Brain microvascular endothelial cell (primary cell): ENCODE results near the gene UPK1B.
"Not testable (repeated sequence)": the region's sequence is repeated elsewhere in the genome, so short reads cannot be mapped to it uniquely, and the experiment has no call there.

ENCODE experiments used
- DNase-seq: peaks from one replicate; pipeline ENCODE4 v3.0.0-alpha.2; 2020
- H3K27ac ChIP-seq: fragments of 250-450 bp; sonication (Bioruptor Pico); 2 replicates; pipeline ENCODE4 v1.5.1; 2020; ENCODE audit warnings: mild to moderate bottlenecking, moderate library complexity
- H3K27me3 ChIP-seq: fragments of 250-450 bp; sonication (Bioruptor Pico); replicated peaks from 2 replicates; pipeline ENCODE4 v1.5.1; 2020; ENCODE audit warnings: mild to moderate bottlenecking
- H3K36me3 ChIP-seq: fragments of 250-450 bp; sonication (Bioruptor Pico); replicated peaks from 2 replicates; pipeline ENCODE4 v1.5.1; 2020; ENCODE audit warnings: mild to moderate bottlenecking
- H3K4me3 ChIP-seq: 2 replicates; pipeline ENCODE4 v1.5.1; 2011; ENCODE audit warnings: low read depth, mild to moderate bottlenecking, control low read depth, low read length, moderate library complexity
- CTCF ChIP-seq: IDR thresholded peaks from 2 replicates; pipeline ENCODE4 v1.5.1; 2011; ENCODE audit warnings: low read depth, mild to moderate bottlenecking, moderate library complexity, low read length, control low read depth, inconsistent platforms; ENCODE audit errors: missing control alignments
- in situ Hi-C: cut with HindIII; loops from 2 replicates; pipeline ENCODE4 v1.10.0; 2017; ENCODE audit warnings: low sequenced_read_pairs, low pct_ligation_motif_present

Gene UPK1B

GRCh38 chr3:119173325-119173724 lies at the start of gene UPK1B:
UPK1B (plus strand) TSS chr3:119173598; CDS start chr3:119186742, 13,144 bp downstream.
- Histone ChIP-seq H3K27ac (no peak within 1 kb of the TSS), H3K36me3 (no peaks in the 10 kb centered on the region), H3K27me3 (no peaks in the 10 kb centered on the region), H3K4me3 (no peak within 1 kb of the TSS)
- in situ Hi-C loops = no loop called here
- TF ChIP-seq CTCF = no peak
- no peak for DNase-seq

GRCh38 chr3:119125342-119125741 lies 48.1 kb upstream of the UPK1B start:
- no peak overlapping the region for H3K4me3 ChIP-seq
- no peak for DNase-seq
- no peaks in the 10 kb centered on the region for H3K27me3 ChIP-seq
- no peak for TF ChIP-seq CTCF
- in situ Hi-C loops = no loop called here
- H3K36me3 ChIP-seq = no peaks in the 10 kb centered on the region
- no peak overlapping the region for H3K27ac ChIP-seq

GRCh38 chr3:119125742-119126504 lies 47.5 kb upstream of the UPK1B start:
- in situ Hi-C loops = no loop called here
- Histone ChIP-seq H3K27me3 (no peaks in the 10 kb centered on the region), H3K4me3 (no peak overlapping the region), H3K36me3 (no peaks in the 10 kb centered on the region), H3K27ac (no peak overlapping the region)
- no peak for TF ChIP-seq CTCF
- no peak for DNase-seq

- H3K27me3 ChIP-seq, H3K36me3 ChIP-seq, H3K4me3 ChIP-seq, H3K27ac ChIP-seq, in situ Hi-C loops, DNase-seq: not testable (repeated sequence)
Measured at GRCh38 chr3:119130291-119130690, 43.1 kb upstream of the UPK1B start.

GRCh38 chr3:119132291-119132690 lies 41.1 kb upstream of the UPK1B start:
- H3K27ac ChIP-seq, DNase-seq, H3K27me3 ChIP-seq, in situ Hi-C loops, H3K36me3 ChIP-seq, H3K4me3 ChIP-seq: not testable (repeated sequence)

- in situ Hi-C loops, DNase-seq, H3K27me3 ChIP-seq, H3K4me3 ChIP-seq, H3K27ac ChIP-seq, H3K36me3 ChIP-seq: not testable (repeated sequence)
Measured at GRCh38 chr3:119139360-119139759, 34.0 kb upstream of the UPK1B start.

GRCh38 chr3:119140466-119140865 lies 32.9 kb upstream of the UPK1B start:
- H3K27me3 ChIP-seq = no peaks in the 10 kb centered on the region
- no peak for TF ChIP-seq CTCF
- no peak overlapping the region for H3K27ac ChIP-seq
- DNase-seq = no peak
- in situ Hi-C loops = no loop called here
- no peaks in the 10 kb centered on the region for H3K36me3 ChIP-seq
- no peak overlapping the region for H3K4me3 ChIP-seq
